Osteoblast (primary cell): ENCODE measurements around the gene SNX1. TPM values are rescaled to one million over a fixed set of nuclear protein-coding genes. Genes with fewer than 3 reads are reported as not detected.
"Not testable (repeated sequence)": the region's sequence is repeated elsewhere in the genome, so short reads cannot be mapped to it uniquely, and the experiment has no call there.

Experiments
- DNase-seq: peaks from one replicate; pipeline ENCODE4 v3.0.0; 2011; ENCODE audit warnings: low spot score, mixed read lengths; ENCODE audit not compliant: insufficient read length; ENCODE audit errors: missing footprints
- H2AFZ ChIP-seq: 2 replicates; pipeline ENCODE4 v1.6.0; 2011; ENCODE audit warnings: mild to moderate bottlenecking, low read length
- H3K27ac ChIP-seq: 2 replicates; pipeline ENCODE4 v1.5.1; 2011; ENCODE audit warnings: mild to moderate bottlenecking, low read depth, low read length, moderate library complexity
- H3K27me3 ChIP-seq: 2 replicates; pipeline ENCODE4 v1.6.0; 2012; ENCODE audit warnings: mild to moderate bottlenecking, control low read depth, inconsistent platforms, low read length, moderate library complexity; ENCODE audit not compliant: insufficient read depth
- H3K36me3 ChIP-seq: 2 replicates; pipeline ENCODE4 v1.5.1; 2011; ENCODE audit warnings: mild to moderate bottlenecking, low read length, control low read depth, moderate library complexity; ENCODE audit not compliant: insufficient read depth
- H3K4me1 ChIP-seq: 2 replicates; pipeline ENCODE4 v1.5.1; 2011; ENCODE audit warnings: mild to moderate bottlenecking, low read length, control low read depth, moderate library complexity; ENCODE audit not compliant: insufficient read depth
- H3K4me2 ChIP-seq: 2 replicates; pipeline ENCODE4 v1.6.0; 2011; ENCODE audit warnings: mild to moderate bottlenecking, low read length; ENCODE audit not compliant: insufficient read depth
- H3K4me3 ChIP-seq: fragments of 200-600 bp; sonication (generic); 3 replicates; pipeline ENCODE4 v1.5.1; 2012; ENCODE audit warnings: mild to moderate bottlenecking, low read length, inconsistent platforms; ENCODE audit not compliant: insufficient read depth
- H3K79me2 ChIP-seq: 2 replicates; pipeline ENCODE4 v1.6.0; 2012; ENCODE audit warnings: mild to moderate bottlenecking, low read length, control low read depth, inconsistent platforms; ENCODE audit not compliant: insufficient read depth
- H3K9me3 ChIP-seq: 2 replicates; pipeline ENCODE4 v1.5.1; 2011; ENCODE audit warnings: low read depth, low read length, control low read depth
- H4K20me1 ChIP-seq: 2 replicates; pipeline ENCODE4 v1.6.0; 2012; ENCODE audit warnings: mild to moderate bottlenecking, low read length, control low read depth; ENCODE audit not compliant: insufficient read depth
- CTCF ChIP-seq: IDR thresholded peaks from 2 replicates; pipeline ENCODE4 v1.5.1; 2011; ENCODE audit warnings: mild to moderate bottlenecking, low read depth, low read length, moderate library complexity; ENCODE audit errors: extremely low read depth
- total RNA-seq: library from RNA; depleted of rRNA; stranded (reverse); fragments of >200 nt; gene quantifications from 2 replicates; pipeline ENCODE4 v1.2.3, GENCODE V29; 2012

Gene SNX1
- total RNA-seq, 1 donor = 51.0 TPM

- no peak overlapping the region for H3K4me2 ChIP-seq
- H3K9me3 ChIP-seq = no peaks in the 10 kb centered on the region
- H3K36me3 ChIP-seq = peaks cover 24% of the 10 kb centered on the region
- TF ChIP-seq CTCF = no peak
- H3K27ac ChIP-seq = peak overlapping the region; percentile 42
- H4K20me1 ChIP-seq = peaks cover 33% of the 10 kb centered on the region
- peaks cover 68% of the 10 kb centered on the region for H3K79me2 ChIP-seq
- peak; percentile 75 for DNase-seq
- peaks cover 14% of the 10 kb centered on the region for H3K4me1 ChIP-seq
- H3K27me3 ChIP-seq = no peaks in the 10 kb centered on the region
- no peak overlapping the region for H3K4me3 ChIP-seq
- no peak overlapping the region for H2AFZ ChIP-seq
Observed at GRCh38 chr15:64111679-64112050, 15.9 kb downstream of the SNX1 start.

DNA sequence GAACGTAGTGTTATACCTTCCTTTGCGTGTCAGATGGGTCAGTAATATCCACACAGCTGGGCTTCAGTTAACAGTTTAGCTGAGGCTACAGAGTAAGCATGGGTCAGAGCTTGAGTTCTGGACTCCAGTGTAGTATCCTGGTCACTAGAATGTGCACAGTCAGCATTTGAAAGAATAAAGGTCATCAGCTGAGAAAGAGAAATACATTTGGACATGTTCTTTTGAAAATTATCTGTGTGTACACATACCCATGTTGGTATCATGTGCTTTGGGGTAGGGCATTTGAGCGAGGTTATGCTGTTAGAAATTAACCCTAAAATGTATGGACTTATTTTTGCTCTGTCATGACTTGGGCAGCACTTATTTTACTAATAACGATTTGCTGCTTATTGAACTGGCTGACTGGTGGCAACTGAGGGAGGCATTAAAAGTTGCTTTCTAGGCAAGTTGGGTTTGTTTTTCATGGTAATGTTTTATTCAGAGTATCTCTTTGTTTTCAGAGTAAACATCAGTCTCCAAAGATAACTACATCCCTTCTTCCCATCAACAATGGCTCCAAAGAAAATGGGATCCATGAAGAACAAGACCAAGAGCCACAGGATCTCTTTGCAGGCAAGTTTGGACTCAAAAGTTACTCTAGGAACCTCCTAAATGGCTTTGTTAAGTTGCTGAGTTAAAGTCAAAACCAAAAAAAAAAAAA is 16.4 kb downstream of the SNX1 start:
- no peak overlapping the region for H3K4me3 ChIP-seq
- peaks cover 63% of the 10 kb centered on the region for H3K79me2 ChIP-seq
- peaks cover 24% of the 10 kb centered on the region for H3K36me3 ChIP-seq
- no peak for TF ChIP-seq CTCF
- H4K20me1 ChIP-seq = peaks cover 27% of the 10 kb centered on the region
- peaks cover 14% of the 10 kb centered on the region for H3K4me1 ChIP-seq
- H3K9me3 ChIP-seq = no peaks in the 10 kb centered on the region
- H3K27ac ChIP-seq = peak overlapping the region; percentile 42
- no peaks in the 10 kb centered on the region for H3K27me3 ChIP-seq
- H3K4me2 ChIP-seq = no peak overlapping the region
- DNase-seq = peak; percentile 22
- no peak overlapping the region for H2AFZ ChIP-seq

- no peak overlapping the region for H3K4me3 ChIP-seq
- H3K79me2 ChIP-seq = peaks cover 57% of the 10 kb centered on the region
- TF ChIP-seq CTCF = no peak
- H3K36me3 ChIP-seq = peaks cover 28% of the 10 kb centered on the region
- H3K9me3 ChIP-seq = no peaks in the 10 kb centered on the region
- DNase-seq = no peak
- H3K27me3 ChIP-seq = no peaks in the 10 kb centered on the region
- peaks cover 25% of the 10 kb centered on the region for H4K20me1 ChIP-seq
- H3K4me2 ChIP-seq = no peak overlapping the region
- no peak overlapping the region for H2AFZ ChIP-seq
- peaks cover 14% of the 10 kb centered on the region for H3K4me1 ChIP-seq
- H3K27ac ChIP-seq = peak overlapping the region; percentile 42
Observed at GRCh38 chr15:64112904-64113303, 17.1 kb downstream of the SNX1 start.

DNA sequence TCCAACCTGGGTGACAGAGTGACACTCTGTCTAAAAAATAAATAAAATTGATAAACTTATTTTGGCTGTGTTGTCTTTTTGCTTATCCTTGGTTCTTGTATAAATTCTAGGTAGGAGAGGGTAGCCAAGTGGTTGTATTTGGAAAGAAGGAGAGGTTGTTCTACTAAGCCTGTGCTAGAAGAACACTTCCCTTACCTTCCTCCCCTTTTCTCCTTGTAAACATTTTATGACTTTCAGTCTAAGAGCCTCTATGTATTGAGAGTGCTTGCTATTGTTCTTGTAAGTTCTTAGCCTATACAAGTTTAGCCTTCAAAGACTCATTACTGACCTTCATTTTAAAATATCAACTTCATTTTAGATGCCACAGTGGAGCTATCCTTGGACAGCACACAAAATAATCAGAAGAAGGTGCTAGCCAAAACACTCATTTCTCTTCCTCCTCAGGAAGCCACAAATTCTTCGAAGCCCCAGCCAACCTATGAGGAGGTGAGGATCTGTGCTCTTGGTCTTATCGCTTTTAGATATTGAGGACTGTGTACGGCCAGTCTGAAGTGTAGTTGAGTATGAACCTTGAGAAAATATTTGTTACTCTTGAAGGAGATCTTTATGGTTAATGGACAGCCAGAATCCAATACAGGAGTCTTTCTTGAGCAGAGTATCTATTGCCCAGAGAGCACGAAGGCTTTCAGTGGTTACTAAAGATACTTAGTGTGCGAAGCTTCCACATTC is 22.1 kb downstream of the SNX1 start:
- Histone ChIP-seq H3K4me3 (no peak overlapping the region), H3K36me3 (peaks cover 74% of the 10 kb centered on the region), H3K4me1 (peaks cover 4% of the 10 kb centered on the region), H3K4me2 (no peak overlapping the region), H3K9me3 (no peaks in the 10 kb centered on the region), H2AFZ (no peak overlapping the region), H4K20me1 (no peaks in the 10 kb centered on the region), H3K27me3 (no peaks in the 10 kb centered on the region), H3K27ac (no peak overlapping the region), H3K79me2 (peaks cover 13% of the 10 kb centered on the region)
- no peak for DNase-seq
- no peak for TF ChIP-seq CTCF

DNA sequence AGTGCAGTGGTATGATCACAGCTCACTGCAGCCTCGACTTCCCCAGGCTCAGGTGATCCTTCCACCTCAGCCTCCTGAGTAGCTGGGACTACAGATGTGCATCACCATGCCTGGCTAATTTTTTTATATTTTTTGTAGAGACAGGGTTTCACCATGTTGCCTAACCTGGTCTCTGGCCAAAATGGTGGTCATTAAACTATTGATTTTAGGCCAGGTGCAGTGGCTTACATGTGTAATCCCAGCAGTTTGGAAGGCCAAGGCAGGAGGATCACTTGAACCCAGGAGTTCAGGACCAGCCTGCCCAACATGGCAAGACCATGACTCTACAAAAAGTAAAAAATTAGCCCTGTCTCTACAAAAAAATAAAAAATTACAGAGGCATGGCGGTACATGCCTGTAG is 24.5 kb downstream of the SNX1 start:
- H3K27me3 ChIP-seq, H4K20me1 ChIP-seq, H2AFZ ChIP-seq, H3K27ac ChIP-seq, H3K4me1 ChIP-seq, H3K79me2 ChIP-seq, H3K9me3 ChIP-seq, H3K4me2 ChIP-seq, H3K4me3 ChIP-seq, DNase-seq: not testable (repeated sequence)
- peaks cover 64% of the 10 kb centered on the region for H3K36me3 ChIP-seq
